ELF-1 (cell line): ENCODE measurements around the gene URAD.
A peak's percentile ranks its signal among the peaks of the same experiment; 100 is the strongest.
"Not testable (repeated sequence)": the region's sequence is repeated elsewhere in the genome, so short reads cannot be mapped to it uniquely, and the experiment has no call there.

Source experiments
- DNase-seq: peaks from one replicate; pipeline ENCODE4 v3.0.0-alpha.2; 2016; ENCODE audit warnings: low read depth, low spot score

Gene URAD, protein sequence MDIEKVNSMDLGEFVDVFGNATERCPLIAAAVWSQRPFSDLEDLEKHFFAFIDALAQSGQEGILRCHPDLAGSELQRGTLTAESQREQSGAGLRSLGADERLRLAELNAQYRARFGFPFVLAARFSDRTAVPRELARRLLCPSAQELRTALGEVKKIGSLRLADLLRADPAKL

DNA sequence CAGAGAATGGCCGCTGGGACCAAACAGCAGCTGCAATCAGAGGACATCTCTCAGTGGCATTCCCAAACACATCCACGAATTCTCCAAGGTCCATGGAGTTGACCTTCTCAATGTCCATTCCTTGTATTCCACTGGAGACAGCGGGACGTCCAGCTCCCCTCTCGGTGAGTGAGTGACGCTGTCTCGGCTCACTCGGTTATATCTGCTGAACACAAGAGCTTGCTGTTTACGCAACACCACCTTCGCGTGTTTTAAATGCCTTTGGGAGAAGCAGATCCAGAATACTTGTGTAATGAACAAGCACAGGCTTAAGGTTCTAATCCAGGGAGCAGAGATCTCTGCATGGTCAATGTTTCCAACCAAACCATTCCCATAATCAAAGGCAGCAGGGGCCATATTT is at the start of gene URAD:
Gene URAD, minus strand, starts transcription at position 174 of the 400 bp plus-strand sequence. Its CDS starts 56 bp downstream, at position 118.
- peak; percentile 36 for DNase-seq

DNA sequence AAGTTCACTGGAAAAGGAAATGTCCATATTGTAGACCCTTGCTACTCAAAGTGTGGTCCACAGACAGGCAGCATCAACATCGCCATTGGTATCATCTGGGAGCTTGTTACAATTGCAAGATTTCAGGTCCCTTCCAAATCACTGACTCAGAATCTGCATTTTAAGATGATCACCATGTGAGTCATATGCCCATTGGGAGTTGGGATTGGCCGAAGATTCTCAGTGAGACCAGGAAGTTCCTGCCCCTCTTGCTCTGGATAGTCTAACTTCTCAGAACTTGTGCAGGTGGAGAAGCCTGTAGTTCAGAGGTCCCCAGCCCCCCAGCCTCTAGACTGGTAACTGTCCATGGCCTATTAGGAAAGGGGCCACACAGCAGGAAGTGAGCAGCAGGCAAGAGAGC is 48.9 kb upstream of the URAD start:
- no peak for DNase-seq

DNA sequence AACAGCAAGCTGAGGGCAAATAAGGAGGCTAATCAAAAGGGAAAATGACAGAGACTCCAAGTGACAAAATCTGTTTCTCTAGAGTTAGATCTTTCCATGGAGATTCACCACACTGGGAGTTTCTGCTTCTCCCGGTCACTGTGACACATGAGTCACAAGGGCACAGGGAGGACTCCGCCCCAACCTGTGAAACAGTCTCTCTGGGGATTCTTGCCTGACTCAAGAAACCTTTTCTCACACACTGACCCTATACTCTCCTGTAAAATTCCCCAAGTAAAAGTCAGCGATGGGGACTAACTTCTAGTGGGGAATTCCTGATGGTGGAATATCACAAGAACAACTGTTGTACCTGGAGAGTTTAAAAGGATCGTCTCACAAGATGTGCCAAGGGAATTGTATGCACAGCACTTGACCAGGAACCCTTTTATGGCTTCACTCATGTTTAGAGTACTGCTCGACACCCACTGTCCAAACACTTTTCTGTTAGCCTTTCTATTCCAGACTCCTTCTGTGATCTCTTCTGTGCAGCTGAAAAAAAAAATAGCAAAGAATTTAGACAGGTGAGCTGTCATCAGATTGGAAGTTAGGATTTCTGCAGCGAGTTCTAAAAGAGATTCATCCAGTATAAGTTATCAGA is 46.8 kb upstream of the URAD start:
- DNase-seq: no peak

DNA sequence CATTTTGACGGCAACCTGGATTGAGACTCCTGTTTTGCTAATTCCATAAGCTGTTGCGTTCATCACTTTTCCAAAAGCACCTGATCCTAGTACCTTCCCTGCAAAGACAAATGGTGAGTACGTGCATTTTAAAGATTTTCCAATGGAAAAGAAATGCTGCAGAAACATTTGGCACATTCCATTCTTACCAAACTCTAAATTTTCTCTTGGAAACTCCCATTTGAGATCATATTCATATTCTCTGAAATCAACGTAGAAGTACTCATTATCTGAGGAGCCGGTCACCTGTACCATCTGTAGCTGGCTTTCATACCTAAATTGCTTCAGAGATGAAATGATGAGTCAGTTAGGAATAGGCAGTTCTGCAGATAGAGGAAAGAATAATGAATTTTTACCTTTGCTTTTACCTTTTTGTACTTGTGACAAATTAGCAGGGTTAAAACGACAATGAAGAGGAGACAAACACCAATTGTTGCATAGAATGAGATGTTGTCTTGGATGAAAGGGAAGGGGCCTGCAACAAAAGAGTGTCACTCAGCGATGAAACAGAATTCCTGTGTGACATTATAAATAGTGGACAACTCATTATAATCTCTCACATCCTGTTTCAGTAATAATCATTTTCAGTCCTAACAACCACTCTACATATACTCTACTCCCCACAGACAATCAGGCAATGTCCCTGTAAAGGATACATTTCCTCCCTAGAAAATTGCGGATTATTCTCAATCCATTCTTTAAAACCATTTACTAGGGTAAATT is 45.6 kb upstream of the URAD start:
- DNase-seq: no peak

DNA sequence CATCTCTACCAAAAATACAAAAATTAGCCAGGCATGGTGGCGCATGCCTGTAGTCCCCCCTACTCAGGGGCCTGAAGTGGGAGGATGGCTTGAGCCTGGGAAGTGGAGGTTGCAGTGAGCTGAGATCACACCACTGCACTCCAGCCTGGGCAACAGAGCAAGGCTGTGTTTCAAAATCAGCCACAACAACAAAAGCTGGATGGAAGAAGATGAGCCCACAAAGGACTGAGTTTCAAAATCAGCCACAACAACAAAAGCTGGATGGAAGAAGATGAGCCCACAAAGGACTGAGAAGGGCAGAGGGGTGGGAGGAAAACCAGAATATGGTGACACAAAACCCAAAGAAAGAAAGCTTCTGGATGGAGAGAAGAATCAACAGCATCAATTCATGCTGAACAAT is 43.9 kb upstream of the URAD start:
- not testable (repeated sequence) for DNase-seq

DNA sequence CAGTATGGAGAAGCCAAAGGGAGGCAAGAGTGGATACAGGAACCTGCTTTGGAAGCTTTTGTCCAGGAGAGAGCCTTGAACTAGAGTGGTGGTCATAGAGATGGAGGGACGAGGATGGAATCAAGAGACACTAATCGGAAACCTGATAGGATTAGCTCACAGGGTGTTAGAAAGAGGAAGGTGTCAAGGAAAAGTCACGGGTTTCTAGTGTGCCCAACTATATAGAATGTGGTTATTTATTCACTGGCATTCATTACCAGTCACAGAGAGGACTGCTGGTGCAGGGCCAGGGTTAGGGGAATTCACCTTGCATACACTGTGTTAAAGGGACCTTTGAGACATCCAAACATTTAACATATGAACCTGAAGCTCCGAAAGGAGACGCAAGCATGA is 43.4 kb upstream of the URAD start:
- DNase-seq: no peak

DNA sequence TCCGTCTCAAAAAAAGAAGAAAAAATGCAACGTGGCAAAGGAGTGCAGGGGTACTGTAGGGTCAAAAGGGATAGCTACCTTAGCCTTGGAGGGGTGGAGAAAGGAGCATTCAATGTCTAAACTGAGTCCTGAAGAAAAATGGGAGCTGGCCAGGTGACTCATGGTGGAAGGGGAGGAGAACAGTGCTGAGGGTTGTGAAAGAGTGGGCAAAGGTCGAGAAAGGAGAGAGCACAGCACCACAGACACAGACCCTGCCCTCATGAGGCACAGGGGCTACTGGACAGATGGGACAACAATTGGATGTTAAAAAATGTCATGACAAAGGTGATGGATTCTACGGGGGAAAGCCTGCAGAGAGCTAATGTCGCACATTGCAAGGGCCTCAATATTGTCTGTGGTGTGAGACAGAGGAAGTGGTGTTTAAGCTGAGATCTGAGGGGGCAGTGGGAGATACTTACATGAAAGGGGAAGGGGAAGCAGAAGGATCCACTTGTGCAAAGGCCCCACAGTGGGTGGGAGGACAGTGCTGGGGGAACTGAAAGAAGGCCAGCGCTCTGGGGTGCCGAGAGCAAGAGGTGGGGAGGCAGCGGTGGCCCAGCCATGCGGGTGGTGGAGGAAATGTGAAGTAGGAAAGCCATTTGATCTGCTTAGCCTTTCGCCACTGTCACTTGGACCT is 42.9 kb upstream of the URAD start:
- no peak for DNase-seq

DNA sequence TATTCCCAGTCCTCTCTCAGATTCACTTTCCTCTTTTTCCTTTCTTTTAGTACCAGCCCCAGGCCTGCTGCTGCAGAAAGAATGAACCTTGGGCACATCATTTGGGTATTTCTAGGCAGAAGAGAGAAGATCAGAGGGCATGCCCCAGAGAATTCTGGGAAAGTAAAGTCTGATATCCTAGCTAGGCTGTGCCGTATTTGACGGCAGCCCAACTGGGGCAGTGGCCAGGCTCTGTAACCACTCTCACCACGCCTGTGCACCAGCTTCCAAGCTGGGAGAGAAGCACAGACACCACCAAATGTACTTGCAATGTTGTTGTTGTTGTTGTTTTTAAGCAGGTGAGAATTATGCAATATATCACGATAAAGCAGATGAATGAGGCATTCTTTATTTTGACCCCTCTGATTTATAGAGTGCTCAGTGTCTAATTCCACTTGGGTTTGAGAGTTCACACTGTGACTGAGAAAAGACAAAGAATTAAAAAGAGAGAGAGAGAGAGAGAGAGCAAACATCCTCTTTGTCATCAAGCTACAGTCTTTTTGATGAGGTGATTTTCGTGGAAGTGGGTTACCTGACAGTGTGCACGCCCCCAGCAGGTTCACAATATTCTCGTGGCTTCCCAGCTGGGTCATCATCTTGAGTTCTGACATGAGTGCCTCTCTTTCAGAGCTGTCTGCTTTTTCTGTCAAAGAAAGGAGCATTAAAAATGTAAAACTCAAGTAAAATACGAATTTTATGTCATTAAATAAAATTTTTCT is 39.3 kb upstream of the URAD start:
- DNase-seq: no peak

DNA sequence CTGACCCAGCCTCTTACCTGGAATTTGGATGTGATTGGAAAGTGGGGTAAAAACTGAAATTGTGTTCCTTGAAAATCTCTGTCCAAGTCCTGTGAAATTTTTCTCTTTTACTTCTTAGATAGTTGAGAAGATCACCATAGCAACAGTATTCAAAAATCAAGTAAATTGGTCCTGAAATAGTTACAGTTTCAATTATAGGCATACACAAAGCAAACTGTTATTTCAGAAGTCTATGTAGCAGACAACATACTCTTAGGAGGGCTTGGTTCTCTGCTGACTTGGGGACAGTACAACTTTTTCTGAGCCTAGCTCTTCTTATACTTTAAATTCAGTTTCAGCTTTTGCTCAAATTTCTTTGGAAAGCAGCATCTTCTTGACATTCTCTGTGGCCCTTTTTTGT is 38.6 kb upstream of the URAD start:
- no peak for DNase-seq

DNA sequence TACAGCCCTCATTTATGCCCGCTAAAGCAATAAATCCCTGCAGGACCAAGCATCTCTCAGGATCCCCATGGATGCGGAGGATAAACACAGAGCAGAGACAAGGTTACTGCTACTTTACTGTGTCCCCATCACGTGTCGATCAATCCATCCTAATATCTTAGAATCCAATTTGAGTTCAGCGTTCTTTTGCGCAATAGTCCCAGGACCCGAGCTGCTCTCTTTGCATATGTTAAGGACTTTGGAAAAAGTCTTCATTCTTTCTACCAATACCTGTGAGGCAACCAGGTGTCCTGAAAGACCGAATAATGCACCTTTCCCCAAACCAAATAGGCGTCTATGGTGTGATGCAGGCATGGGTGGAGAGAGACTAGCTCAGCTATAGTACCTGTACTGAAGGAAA is 38.0 kb upstream of the URAD start:
- no peak for DNase-seq

DNA sequence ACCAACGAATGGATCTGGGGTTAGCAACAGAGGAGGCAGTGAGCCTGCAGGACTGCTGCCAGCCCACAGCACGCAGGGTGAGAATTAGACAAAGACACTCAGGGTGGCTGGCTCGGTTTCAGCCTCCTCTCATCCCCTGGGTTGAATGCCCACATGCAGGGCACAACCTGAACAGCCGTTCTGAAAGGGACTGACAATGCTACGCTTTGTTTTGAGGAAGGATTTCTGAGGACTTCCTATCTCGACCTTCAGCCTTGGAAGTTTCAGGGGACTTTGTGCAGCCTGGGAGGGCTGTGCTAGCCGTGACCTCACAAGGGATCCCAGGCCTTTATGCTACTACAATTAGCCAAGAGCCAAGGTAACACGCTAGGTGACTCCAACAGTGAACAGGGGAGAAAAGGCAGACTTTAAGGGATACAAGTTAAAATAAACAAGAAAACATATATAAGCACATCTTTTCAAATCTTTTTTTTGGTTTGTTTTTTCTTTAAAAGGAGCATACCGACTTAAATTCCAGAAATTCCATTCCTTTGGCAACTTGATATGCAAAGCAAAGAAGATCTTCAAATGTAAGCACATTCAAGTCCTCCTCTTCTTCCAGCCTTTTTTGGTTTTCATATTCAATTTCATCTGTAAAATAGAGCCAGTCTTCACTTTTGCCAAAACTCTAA is 34.5 kb upstream of the URAD start:
- peak; percentile 53 for DNase-seq

DNA sequence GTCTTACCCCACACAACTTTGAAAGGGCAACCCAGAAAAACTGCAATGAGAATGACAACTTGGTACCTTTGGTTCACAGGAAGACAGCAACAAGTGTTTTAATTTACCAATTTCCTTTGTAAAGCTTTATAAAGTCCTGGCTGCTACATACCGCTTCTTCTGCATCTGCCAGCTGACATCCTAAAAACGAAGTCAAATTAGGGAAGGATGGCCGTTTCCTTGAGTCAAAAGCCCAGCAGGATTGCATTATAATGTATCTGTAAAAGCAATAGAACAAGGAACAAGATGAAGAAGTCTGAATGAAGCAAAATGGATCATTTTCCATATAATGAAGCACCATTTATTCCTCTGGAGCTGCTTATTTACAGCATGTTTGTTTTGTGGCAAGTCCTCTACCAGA is 25.8 kb upstream of the URAD start:
- DNase-seq: no peak

DNA sequence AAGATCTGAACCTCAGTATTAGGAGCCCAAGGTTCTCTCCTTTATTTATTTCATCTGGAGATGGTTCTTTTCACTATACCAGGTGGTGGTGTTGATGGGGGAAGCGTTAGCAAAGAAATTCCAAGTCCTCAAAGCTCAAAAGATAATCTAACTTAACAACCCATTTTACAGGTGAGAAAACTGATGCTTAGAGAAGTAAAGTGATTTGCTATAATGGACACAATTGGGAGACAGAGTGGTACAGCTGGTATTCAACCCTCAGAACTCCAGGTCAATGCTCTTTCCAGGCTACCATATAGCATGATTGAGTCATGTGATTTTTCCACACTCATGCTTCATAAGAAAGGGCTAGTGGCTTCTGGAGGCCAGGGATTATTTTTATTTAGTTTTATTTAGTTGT is 25.0 kb upstream of the URAD start:
- no peak for DNase-seq

DNA sequence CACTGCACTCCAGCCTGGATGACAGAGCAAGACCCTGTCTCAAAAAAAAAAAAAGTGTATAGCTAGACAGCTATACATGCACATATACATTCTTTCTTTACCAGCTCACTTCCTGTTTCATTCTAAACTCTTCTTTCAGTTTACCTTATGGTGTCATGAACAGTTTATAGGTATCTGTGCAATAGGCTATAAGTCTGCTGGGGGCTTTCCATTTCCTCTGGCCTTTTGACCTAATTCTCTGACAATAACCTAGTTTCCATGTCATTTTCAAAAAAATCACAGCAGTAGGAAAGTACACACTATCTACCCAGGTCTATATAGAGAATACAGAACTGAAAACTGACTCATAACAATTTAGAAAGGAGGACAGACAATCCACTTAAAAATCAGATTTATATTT is 24.4 kb upstream of the URAD start:
- no peak for DNase-seq

DNA sequence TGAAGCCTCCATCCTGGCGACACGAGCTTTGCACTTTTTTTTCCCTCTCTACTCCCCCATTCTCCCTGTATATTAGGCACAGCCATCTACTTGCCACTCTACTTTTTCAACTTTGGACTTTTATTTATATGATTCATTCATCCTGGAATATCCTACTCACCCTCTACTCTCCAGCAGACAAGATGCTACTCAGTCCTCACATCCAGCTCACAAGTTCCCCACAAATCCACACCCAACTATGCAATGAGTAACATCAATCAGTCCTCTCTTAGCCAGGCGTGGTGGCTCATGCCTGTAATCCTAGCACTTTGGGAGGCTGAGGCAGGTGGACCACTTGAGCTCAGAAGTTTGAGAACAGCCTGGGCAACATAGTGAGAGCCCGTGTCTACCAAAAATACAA is 23.9 kb upstream of the URAD start:
- no peak for DNase-seq

DNA sequence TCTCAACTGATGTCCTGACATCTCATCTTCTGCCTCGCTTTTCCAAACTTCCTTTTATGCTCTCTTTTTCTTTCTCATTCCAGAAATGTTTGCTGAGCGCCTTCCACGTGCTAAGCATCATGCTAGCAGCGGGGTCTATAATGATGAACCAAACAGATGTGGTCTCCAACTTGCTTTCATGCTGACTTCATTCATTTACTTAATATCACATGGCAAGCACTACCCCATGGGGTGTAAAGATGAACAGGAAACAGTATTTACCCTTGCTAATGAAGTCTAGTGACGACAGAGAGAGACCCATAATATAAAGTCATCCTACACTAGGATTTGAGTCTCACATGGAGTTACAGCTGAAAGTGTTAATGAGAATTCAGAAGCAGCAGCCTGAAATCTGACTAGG is 21.6 kb upstream of the URAD start:
- no peak for DNase-seq

DNA sequence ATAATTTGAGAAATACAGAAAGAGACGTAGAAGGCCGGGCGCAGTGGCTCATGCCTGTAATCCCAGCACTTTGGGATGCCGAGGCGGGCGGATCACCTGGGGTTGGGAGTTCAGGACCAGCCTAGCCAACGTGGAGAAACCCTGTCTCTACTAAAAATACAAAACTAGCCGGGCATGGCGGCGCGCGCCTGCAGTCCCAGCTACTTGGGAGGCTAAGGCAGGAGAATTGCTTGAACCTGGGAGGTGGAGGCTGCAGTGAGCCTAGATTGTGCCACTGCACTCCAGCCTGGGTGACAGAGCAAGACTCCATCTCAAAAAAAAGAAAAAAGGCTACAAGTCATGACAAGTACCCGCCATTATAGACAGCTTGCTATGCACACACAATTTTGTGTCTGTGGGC is 16.5 kb upstream of the URAD start:
- DNase-seq: not testable (repeated sequence)

DNA sequence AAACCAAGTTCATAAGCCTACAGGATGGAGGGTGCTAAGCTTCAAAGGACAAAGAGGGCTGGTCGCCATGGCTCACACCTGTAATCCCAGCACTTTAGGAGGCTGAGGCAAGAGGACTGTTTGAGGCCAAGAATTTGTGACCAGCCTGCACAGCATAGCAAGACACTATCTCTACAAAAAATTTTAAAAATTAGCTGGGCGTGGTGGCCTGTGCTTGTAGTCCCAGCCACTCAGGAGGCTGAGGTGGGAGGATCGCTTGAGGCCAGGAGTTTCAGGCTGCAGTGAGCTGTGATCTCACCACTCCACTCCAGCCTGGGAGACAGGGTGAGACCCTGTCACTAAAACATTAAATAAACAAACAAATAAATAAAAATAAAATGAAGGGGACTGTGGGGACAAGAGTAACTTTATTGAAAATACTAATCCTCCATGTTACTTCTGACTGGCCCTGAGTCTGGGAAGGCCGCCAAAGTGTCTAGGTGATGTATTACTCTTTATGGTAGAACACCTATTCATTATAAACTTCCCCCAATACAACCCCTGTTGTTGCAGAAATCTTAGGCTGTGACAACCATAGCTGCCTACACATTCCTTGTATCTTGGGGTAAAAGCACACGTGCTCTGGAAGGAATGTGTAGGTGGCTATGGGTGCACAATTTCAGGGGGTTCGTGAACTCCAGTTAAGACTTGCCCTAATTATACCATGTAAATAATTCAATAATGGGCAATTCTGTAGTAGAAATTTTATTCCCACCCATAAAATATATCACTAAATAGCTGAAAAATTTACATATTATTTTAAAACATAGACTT is 14.6 kb upstream of the URAD start:
- DNase-seq: no peak

DNA sequence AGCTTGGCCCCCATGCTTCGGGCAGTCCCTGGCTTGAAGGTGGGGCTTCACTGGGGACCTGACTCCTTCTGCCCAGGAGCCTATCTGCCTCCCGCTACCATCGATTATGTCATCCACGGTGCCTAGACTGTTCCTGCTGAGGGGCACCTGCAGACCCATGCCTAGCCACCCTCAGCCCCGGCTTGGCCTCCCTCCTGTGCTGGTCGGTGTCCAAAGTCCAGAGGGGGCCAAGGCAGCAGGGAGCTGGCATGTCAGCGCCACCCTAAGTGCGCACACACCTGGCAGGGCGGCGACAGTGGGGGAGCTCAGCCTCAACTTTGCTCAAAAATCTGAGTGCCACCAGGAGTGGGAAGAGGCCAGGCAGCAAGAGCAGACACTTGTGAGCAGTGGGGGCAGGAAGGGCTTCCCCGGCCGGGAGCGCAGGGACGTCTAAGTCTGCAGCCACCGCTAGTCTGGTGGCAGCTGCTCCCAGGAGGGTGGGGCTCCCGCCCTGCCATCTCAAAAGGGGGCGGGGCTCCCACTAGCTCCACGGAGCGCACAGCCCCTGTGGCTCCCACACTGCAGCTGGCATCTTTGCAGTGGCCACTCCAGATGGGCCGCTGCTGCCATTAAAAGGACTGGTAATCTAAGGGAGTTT is 13.5 kb upstream of the URAD start:
- DNase-seq: no peak

DNA sequence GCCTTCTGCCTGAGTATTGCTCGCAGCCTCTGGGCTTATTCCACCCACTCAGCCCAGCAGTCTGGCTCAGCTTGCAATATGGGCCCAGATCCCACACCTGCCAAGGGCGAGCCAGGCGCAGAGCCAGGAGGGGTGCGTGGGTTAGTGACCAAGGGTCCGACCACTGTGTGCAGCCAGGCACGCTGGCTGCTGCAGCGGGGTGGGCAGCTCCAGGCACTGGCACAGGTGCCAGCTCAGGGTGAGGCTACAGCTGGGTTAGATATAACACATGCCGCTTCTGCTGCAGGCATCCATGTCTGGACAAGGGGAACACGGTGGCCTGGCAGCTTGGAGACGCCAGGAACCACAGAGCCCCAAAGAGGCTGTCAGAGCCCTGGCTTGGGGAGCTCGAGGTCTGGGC is 12.6 kb upstream of the URAD start:
- DNase-seq: no peak
